ENCODE results near the gene TCFL5.
A peak's percentile ranks its signal among the peaks of the same experiment; 100 is the strongest.

DNA sequence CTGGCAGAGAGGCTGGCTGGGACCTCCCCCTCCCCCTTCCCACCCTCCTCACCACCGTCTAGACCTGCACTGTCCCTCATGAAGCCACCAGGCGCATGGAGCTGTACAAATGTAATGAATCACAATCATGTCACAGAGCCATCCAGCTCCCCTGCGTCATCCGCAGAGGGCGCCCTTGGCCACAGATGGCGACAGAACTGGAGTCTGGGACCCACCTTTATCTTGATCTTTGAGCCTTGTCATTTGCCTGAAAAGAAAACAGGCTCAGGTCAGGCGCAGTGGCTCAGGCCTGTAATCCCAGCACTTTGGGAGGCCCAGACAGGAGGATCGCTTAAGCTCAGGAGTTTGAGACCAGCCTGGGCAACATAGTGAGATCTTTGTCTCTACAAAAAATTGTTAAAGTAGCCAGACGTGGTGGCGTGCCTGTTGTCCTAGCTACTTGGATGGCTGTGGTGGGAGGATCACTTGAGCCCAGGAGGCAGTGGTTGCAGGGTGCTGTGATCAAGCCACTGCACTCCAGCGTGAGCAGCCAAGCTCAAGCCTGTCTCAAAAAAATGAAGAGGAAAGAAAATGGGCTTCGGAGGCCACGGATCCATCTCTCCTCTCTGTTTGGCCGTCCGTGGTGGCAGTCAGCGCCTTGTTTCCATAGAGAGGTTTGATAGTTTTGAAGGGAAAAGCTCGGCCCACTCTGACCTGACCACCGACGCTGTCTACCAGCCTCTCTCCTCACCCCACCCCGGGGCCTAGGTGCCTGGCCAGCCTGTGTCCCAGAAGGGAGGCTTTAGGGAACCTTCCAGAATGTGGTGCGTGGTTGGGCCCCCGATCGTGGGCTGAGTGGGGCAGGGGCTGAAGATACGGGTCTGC, 38.6 kb downstream of the TCFL5 start:
- TF ChIP-seq, protein P1, sequence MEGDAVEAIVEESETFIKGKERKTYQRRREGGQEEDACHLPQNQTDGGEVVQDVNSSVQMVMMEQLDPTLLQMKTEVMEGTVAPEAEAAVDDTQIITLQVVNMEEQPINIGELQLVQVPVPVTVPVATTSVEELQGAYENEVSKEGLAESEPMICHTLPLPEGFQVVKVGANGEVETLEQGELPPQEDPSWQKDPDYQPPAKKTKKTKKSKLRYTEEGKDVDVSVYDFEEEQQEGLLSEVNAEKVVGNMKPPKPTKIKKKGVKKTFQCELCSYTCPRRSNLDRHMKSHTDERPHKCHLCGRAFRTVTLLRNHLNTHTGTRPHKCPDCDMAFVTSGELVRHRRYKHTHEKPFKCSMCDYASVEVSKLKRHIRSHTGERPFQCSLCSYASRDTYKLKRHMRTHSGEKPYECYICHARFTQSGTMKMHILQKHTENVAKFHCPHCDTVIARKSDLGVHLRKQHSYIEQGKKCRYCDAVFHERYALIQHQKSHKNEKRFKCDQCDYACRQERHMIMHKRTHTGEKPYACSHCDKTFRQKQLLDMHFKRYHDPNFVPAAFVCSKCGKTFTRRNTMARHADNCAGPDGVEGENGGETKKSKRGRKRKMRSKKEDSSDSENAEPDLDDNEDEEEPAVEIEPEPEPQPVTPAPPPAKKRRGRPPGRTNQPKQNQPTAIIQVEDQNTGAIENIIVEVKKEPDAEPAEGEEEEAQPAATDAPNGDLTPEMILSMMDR (IDR thresholded peaks at IDR 0.05; ENCODE audit: extremely low read depth in 1 of 2, insufficient read depth in 1 of 2, low read depth in 1 of 2, low read length in 2 of 2): peak; percentile 10 to 17
- TF ChIP-seq POLR2AphosphoS5 (IDR thresholded peaks at IDR 0.05; ENCODE audit: insufficient read depth, low read depth, low read length): no peak
- TF ChIP-seq POLR2A (IDR thresholded peaks at IDR 0.05; ENCODE audit: low read depth, low read length): no peak
- TF ChIP-seq EZH2 (IDR thresholded peaks at IDR 0.05; ENCODE audit: borderline replicate concordance, low read depth, low read length, severe bottlenecking): no peak
- TF ChIP-seq GATA2 (IDR thresholded peaks at IDR 0.05; ENCODE audit: insufficient read depth, insufficient read length, low read depth, low read length): no peak
- TF ChIP-seq, protein P2, sequence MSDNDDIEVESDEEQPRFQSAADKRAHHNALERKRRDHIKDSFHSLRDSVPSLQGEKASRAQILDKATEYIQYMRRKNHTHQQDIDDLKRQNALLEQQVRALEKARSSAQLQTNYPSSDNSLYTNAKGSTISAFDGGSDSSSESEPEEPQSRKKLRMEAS (IDR thresholded peaks at IDR 0.05; ENCODE audit: insufficient read depth, insufficient read length): no peak

All from endothelial cell of umbilical vein (primary cell).